Ishikawa (cell line): ENCODE measurements around the gene AMELY.

Source experiments
- CEBPB ChIP-seq: IDR thresholded peaks from 2 replicates; pipeline ENCODE4 v1.6.1; 2012
- CREB1 ChIP-seq: IDR thresholded peaks from 2 replicates; pipeline ENCODE4 v1.6.1; 2012; ENCODE audit warnings: low read depth
- EGR1 ChIP-seq: IDR thresholded peaks from 2 replicates; pipeline ENCODE4 v1.6.1; 2012
- EP300 ChIP-seq: IDR thresholded peaks from 2 replicates; pipeline ENCODE4 v1.6.1; 2012; ENCODE audit warnings: borderline replicate concordance
- FOXM1 ChIP-seq: IDR thresholded peaks from 2 replicates; pipeline ENCODE4 v1.6.1; 2012; ENCODE audit warnings: low read depth, borderline replicate concordance
- MAX ChIP-seq: IDR thresholded peaks from 2 replicates; pipeline ENCODE4 v1.6.1; 2012
- NFIC ChIP-seq: IDR thresholded peaks from 2 replicates; pipeline ENCODE4 v1.6.1; 2012
- RAD21 ChIP-seq: IDR thresholded peaks from 2 replicates; pipeline ENCODE4 v1.6.1; 2012; ENCODE audit warnings: low read depth
- REST ChIP-seq: IDR thresholded peaks from 2 replicates; pipeline ENCODE4 v1.6.1; 2012; ENCODE audit warnings: low read depth, mild to moderate bottlenecking
- TAF1 ChIP-seq: IDR thresholded peaks from 2 replicates; pipeline ENCODE4 v1.6.1; 2012; ENCODE audit warnings: low read depth, mild to moderate bottlenecking
- TCF12 ChIP-seq: IDR thresholded peaks from 2 replicates; pipeline ENCODE4 v1.6.1; 2012; ENCODE audit warnings: low read depth
- TEAD4 ChIP-seq: IDR thresholded peaks from 2 replicates; pipeline ENCODE4 v1.6.1; 2012
- YY1 ChIP-seq: IDR thresholded peaks from 2 replicates; pipeline ENCODE4 v1.6.1; 2012; ENCODE audit warnings: low read depth
- ZBTB7A ChIP-seq: IDR thresholded peaks from 2 replicates; pipeline ENCODE4 v1.6.1; 2012; ENCODE audit warnings: low read depth
- TF ChIP-seq, protein P1 (sequence below): IDR thresholded peaks from 2 replicates; pipeline ENCODE4 v1.6.1; 2012

AMELY gene

DNA sequence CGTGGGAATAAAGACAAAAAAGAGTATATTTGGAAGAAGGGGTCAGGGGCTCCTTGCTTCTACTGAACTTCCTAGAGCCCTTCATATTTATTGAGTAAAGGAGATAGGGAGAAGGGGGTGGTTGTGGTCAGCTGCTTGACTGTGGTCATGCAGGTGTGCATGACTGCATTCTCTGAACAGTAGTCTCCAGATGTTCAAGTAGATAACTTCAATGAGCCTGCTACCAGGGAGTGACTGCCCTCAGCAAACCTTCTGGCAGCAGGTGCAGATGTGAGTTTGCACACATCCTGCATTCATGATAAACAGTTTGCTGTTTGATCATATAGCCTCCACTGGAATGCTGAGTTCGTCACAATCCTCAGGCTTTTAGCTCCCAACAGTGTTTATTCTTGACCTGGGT lies 9.5 kb upstream of the AMELY start:
- TF ChIP-seq MAX = no peak

GRCh38 chrY:6913362-6913761 lies 1.8 kb upstream of the AMELY start:
- no peak for TF ChIP-seq NFIC
- TF ChIP-seq REST = no peak
- TF ChIP-seq MAX = no peak
- no peak for TF ChIP-seq TAF1
- TF ChIP-seq YY1 = no peak
- TF ChIP-seq TEAD4 = no peak
- no peak for TF ChIP-seq CREB1
- no peak for TF ChIP-seq EGR1
- TF ChIP-seq EP300 = no peak
- TF ChIP-seq CEBPB = no peak
- TF ChIP-seq ZBTB7A = no peak
- no peak for TF ChIP-seq FOXM1
- TF ChIP-seq, protein P1, sequence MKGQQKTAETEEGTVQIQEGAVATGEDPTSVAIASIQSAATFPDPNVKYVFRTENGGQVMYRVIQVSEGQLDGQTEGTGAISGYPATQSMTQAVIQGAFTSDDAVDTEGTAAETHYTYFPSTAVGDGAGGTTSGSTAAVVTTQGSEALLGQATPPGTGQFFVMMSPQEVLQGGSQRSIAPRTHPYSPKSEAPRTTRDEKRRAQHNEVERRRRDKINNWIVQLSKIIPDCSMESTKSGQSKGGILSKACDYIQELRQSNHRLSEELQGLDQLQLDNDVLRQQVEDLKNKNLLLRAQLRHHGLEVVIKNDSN = no peak
- no peak for TF ChIP-seq TCF12

DNA sequence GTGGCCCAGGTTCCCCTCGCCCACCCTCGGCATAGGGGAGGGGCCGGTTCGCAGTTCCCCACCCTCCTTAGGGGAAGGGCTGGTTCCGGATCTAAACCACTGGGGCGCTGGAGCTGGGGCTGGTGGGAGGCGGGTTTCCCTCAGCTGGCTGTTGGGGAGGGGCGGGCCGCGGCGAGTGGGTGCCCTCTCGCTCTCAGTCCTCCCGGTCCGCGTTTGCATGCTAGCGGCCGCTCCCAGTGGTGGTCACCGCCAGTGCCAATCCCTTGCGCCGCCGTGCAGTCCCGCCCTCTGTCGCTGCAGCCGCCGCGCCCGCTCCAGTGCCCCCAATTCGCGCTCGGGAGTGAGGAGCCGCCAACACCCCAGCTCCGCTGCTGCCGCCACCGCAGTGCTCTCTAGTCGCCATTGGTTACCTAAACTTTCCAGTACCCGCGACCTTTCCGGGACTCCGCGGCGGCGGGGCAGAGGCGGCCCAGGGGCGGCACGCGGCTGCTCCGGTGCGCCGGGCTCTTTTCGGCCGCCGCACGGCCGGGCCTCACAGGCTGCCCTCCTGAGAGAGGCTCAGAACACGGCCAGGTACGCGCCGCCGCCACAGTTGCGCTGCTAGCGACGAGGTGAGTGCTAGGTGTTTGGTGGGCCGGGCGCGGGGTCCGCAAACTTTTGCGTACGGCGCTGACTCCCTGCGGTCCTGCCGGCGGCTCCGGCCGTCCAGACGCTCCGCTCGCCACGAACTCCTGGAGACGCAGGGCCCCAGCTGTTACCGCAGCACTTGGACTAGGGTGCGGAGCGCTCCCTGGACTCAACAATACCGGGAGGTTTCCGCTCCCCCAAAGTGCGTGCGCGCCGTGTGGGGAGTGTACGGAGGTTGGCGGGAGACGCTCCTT lies 940 bp downstream of the AMELY start, which contains the start of gene TBL1Y:
TSS of gene TBL1Y (plus strand) at position 326 of the 881 bp plus-strand sequence. CDS start 114,388 bp downstream, outside the sequence.
- TF ChIP-seq, protein P1 = no peak
- TF ChIP-seq YY1 (no peak), TAF1 (no peak), MAX (no peak), FOXM1 (no peak), EGR1 (no peak), NFIC (no peak), CREB1 (no peak), TCF12 (no peak), RAD21 (no peak), ZBTB7A (no peak), REST (no peak), EP300 (no peak), TEAD4 (no peak), CEBPB (no peak)

- no peak for TF ChIP-seq TAF1
- TF ChIP-seq EGR1 = no peak
- TF ChIP-seq CREB1 = no peak
- no peak for TF ChIP-seq ZBTB7A
- no peak for TF ChIP-seq CEBPB
- no peak for TF ChIP-seq TEAD4
- no peak for TF ChIP-seq NFIC
Observed at GRCh38 chrY:6909856-6910255, 1.7 kb downstream of the AMELY start.

DNA sequence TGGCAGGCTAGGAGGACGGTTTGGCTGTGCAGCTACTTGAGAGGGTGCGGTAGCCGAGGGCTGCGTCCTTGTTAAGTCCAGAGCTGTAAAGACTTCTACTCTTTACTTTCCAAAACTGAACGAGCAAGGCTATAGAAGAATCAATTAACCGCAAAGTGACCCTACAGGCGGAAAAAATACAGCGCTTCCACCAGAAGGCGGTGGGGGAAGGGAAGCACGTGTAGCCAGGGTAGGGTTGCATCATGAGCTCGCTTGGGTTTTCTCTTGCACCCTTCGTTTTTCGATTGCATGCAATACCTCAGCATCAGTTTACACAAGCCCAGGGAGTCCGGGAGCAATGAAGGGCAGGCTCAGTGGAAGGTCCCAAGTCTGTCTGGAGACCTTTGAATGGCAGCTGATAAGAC lies 2.4 kb downstream of the AMELY start:
- TF ChIP-seq TEAD4 (no peak), ZBTB7A (no peak), MAX (no peak), CREB1 (no peak), EGR1 (no peak), REST (no peak), TAF1 (no peak), NFIC (no peak), YY1 (no peak)
